Thyroid gland (tissue), 4 donors: Measurements from ENCODE around the gene C6orf141.

ENCODE experiments used
- POLR2A ChIP-seq, 2 donors: fragments of 450-650 bp; IDR thresholded peaks; one replicate each; pipeline ENCODE4 v1.6.1; 2017; ENCODE audit warnings: antibody characterized with exemption in 2 of 2, mild to moderate bottlenecking in 2 of 2, moderate library complexity in 1 of 2
- TF ChIP-seq, protein P1 (sequence below), 6 experiments: fragments of 200-600 bp in 3 of 6; fragments of 450-650 bp in 3 of 6; sonication (generic) in 3 of 6; IDR thresholded peaks; one replicate each; pipeline ENCODE4 v1.5.1; 2016 to 2019; ENCODE audit warnings: antibody characterized with exemption in 6 of 6, mild to moderate bottlenecking in 2 of 6, inconsistent platforms in 1 of 6, moderate library complexity in 1 of 6

DNA sequence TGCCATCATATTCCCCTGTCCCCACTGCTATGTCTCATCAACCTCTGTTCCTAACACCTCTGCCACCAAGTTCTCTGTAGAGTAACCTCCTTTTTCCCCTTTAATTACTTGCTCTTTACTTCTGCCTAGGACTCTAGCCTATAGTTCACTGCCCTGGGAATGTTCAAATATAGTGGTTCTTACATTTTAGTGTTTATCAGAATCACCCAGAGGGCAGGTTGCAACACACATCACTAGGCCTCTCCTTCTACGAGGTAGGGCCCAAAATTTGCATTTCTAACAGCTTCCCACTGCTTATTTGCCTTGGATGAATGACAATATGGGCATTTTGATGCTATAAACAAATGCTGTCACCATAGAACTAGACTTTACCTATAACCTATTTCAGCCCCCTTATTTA is 23.1 kb upstream of the C6orf141 start:
- TF ChIP-seq, protein P1, sequence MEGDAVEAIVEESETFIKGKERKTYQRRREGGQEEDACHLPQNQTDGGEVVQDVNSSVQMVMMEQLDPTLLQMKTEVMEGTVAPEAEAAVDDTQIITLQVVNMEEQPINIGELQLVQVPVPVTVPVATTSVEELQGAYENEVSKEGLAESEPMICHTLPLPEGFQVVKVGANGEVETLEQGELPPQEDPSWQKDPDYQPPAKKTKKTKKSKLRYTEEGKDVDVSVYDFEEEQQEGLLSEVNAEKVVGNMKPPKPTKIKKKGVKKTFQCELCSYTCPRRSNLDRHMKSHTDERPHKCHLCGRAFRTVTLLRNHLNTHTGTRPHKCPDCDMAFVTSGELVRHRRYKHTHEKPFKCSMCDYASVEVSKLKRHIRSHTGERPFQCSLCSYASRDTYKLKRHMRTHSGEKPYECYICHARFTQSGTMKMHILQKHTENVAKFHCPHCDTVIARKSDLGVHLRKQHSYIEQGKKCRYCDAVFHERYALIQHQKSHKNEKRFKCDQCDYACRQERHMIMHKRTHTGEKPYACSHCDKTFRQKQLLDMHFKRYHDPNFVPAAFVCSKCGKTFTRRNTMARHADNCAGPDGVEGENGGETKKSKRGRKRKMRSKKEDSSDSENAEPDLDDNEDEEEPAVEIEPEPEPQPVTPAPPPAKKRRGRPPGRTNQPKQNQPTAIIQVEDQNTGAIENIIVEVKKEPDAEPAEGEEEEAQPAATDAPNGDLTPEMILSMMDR (IDR thresholded peaks at IDR 0.05) = no peak
- TF ChIP-seq POLR2A (IDR thresholded peaks at IDR 0.05) = no peak
